Dermis microvascular lymphatic vessel endothelial cell (primary cell): ENCODE results near the gene PRPF39. TPM values are rescaled to one million over a fixed set of nuclear protein-coding genes. Genes with fewer than 3 reads are reported as not detected.

Experiments
- DNase-seq, 2 donors: peaks; one replicate each; pipeline versions ENCODE4 v3.0.0 to v3.0.0-alpha.2; 2010; ENCODE audit warnings: low read depth in 2 of 2
- total RNA-seq: library from RNA; depleted of rRNA; stranded (reverse); fragments of >200 nt; gene quantifications from 2 replicates; pipeline ENCODE4 v1.2.1, GENCODE V29; 2014

The PRPF39 gene
- total RNA-seq, 1 donor from 2014 or later, result 18.2 TPM

DNA sequence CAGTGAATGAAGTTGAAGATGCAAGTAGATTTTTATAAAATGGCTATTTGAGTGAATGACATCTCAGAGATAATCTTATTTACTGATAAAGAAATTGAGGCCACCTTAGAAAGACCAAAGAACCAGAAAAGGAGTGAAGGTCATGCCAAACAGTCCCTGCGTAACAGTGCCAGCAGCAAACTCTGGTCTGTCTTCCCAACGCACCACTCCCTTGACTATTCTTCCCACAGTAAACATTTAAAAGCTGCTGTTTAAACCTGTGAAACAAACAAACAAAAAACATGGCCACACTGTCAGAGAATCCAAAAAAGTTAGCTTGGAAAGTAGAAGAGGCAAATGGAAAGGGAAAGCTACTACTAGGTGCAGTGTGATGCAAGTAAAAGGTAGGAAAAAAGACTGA lies 1.5 kb upstream of the PRPF39 start:
- DNase-seq, result no peak

DNA sequence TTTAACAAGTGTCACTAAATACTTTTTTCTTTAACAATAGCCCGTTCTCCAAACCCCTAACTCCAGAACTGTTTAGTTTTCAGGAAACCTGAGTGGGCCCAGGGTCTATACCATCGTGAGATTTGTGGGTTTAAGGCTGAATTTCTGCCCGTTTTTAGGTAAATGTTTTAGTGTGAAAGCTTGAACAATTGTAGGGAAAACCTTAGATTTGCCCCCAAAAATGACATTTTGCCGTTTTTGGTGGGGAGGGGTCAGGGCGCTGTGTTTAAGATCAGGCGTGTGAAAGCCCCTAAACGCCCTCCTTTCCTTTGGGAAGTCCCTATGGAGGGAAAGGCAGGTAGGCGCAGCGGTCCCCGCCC lies 320 bp upstream of the PRPF39 start:
- no peak for DNase-seq

DNA sequence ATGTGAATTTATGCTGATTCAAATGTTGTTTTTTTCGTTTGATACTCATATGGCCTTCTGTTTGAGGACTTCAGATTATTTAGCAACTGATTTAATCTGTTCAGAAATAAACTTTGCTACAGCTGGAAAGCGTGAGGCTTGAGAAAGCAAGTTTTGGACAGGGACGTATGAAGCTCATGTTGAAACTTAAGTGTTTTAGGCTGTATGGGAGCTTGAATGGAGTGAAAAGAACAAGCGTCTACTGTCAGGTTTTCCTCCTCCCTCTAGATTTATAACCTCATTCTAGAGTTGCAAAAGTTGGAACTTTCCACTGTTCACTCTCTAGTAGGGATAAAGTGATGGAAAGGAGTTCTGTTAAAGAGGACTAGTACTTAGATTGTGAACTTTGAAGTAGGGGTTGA lies 1.0 kb downstream of the PRPF39 start:
- DNase-seq, result peak in 1 of 2 donors; percentile 24

DNA sequence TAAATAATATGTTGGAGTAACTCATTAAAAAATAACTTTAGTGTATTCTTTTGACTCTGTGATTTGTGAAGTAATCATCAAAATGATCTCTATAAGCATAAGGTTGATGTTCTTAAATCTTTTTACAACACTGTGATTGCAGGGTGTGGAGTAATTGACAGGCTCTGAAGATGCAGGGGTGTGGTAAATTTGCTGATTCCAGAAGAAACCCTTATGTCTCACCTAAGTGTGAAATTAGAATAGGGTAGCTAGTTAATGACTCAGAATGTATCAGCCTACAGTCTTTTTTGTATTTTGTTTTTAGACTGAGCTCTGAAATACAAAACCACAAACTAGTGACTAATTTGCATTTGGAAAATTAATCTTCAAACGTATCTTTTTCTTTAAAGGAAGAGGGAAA lies 5.9 kb downstream of the PRPF39 start:
- DNase-seq, result no peak

DNA sequence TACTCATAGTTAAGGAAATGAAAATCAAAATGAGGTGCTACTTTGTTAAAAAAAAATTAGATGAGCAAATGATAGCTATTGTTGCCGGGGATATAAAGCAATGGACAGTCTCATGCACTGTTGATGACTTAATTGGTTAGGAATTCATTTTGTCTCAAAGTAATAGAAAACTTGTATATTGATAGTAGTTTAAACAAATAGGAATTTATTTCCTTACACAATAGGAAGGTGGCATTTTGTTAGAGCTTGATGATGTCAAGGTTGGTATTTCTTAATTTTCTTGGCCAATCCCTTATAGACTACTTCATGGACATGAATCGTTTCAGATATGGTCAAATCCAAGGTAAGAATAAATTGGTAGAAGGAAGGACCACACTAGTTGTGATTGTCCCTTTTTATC lies 7.8 kb downstream of the PRPF39 start:
- peak in 1 of 2 donors; percentile 9 for DNase-seq

DNA sequence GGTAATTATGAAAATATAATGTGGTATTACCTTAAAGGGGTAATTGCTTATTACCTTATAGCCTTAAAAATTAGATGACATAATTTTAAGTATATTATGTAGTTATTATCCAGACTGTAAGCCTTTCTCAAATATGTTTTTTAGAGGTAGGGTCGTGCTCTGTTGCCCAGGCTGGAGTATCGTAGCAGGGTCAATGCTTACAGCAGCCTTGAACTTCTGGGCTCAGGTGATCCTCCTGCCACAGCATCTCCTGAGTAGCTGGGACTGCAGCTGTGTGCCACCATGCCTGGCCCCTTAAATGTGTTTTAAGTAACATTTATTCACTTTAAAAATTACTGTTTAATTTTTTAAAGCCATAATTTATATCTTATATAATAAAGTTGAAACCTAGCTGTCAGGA lies 10.4 kb downstream of the PRPF39 start:
- no peak for DNase-seq

DNA sequence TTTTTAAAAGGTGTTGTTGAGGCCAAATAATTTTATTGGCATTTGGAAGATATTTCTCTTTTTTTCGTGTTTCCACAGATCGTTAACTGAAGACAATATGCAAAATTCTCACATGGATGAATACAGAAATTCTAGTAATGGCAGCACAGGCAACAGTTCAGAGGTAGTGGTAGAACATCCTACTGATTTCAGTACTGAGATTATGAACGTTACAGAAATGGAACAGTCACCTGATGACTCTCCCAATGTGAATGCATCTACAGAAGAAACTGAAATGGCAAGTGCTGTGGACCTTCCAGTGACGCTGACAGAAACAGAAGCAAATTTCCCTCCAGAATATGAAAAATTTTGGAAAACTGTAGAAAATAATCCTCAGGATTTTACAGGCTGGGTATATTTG lies 11.2 kb downstream of the PRPF39 start:
- no peak for DNase-seq

DNA sequence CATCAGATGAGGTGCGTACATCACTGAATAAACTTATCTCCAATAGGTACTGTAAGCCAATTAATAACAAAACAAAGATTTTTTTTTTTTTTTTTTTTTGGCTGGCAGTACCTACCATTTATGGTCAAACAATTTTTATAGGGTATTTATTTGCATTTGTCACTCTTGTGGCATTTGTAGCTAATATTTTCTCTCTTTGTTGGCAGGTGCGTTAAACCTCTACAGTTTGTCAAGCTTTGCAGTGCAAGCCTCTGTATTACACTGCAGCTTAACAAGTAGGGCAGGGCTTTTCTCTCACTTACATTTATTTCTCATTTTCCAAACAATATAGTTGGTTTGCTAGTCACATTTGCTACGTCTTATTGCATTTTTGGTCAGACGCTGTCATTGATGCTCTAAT lies 12.3 kb downstream of the PRPF39 start:
- DNase-seq, result no peak

DNA sequence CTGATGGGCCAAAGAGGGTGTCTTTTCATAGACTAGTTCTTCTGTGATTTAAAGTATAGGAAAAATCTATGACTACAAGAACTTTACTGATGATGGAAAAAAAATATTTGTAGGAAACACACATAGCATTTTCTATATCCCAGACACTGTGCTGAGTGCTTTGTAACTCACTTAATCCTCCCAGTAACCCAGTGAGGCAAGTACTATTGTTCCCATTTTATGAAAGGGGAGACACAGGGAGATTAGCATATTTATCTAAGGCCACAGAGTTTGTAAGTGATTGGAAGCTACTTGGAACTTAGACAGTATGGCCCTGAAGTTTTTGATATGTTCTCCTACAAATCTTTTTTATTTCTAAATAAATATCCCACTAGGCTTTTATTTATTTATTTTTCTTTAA lies 19.9 kb downstream of the PRPF39 start:
- DNase-seq, result no peak

DNA sequence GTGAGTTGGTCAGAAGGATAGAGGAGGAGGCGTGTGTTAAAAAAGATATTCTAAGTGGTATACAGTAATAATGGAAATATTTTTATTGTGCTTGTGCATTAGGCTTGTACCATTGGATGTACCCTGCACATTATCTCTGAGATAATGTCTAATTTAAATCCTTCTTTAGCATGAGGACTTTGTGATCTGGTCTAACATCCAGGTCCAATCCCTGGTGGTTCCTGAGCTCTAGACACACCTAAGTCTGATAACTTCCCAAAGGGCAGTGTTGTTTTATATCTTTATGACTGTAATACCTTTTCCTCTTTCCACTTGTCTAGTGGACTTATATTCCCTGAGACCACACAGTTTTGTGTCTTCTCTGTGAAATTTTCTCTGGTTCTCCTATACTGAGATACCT lies 20.6 kb downstream of the PRPF39 start:
- no peak for DNase-seq

DNA sequence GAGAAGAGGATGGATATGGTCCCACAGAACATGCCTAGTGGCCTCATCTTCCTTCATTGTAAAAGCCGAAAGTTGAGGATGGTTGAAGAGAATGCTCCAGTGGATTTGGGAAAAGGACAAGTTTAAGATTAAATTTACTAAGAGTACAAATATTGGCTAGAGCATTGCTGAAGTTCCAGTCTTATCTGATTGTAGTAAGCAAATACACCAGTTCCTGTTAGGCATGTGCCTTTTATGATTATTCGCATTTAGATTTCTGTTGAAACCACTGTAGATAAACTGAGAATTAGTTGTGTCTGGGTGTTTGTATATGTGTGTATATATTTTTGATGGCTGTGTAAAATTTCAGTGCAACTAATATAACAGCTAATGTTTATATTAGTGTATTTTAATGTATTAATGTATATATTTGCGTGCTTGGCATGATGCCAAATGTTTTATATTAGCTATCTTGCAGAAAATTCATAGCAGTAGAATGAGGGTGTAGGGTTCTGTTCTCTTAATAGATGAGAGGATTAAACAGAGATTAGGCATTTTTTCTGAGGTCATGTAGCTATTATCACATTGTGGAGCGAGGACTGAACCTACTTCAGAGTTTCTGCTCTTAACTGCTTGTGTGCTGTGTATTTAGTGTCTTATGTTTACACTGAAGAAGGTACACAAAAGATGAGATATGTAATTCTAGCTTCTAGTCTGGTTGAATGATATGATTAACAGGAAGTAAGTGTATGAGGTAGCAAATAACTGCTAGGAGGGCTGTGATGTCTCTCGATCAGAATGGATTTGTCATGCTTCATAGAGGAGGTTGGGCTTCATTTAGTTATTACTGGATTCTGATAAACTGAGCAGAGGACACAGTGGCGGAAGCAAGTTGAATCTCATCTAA lies 29.2 kb downstream of the PRPF39 start:
- DNase-seq, result peak in 1 of 2 donors; percentile 26

DNA sequence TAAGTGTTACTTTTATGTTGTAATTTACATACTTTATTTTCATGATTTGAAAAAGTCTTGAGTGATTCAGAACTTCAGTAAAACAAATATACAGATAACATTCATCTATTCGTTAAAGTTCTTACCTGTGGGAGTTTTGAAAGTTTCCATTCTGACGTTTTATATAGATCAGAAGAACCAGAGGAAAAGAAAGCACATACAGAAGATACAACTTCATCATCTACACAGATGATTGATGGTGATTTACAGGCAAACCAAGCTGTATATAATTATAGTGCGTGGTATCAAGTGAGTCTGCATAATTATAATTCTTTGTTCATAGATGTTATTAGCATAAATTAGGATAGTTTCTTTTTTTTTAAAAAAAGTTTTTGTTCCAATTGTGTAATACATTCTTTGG lies 30.4 kb downstream of the PRPF39 start:
- DNase-seq, result no peak

DNA sequence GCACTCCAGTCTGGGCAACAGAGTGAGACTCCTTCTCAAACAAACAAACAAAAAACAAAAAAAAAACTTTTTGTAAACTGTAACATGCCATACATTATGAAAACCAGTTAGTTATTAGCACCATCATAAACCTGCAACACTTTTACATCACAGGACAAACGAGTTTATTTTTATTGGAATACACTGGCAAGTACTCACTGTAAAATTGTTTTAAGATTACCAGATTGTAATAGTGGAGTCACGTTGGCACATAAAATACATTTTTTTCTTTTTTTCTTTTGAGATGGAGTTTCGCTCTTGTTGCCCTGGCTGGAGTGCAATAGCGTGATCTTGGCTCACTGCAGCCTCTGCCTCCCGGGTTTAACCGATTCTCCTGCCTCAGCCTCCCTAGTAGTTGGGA lies 34.7 kb downstream of the PRPF39 start:
- DNase-seq, result no peak

DNA sequence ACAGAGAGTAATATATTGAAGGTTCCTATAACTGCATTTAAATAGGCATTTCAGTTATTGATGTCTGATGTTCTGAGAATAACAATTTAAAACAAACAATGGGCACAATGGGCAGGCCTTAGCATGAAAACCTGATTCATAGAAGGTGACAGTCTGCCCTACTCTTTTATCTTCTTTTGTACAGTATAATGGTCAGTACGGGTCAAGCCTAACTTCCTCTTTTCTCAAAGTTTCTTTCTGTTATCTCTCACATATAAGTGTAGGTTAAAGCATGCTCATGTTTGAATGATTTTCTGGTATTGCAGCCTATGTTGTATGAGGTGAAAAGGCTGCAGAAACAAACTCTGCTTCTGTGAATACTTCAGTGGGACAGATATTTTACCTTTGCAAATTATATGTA lies 36.2 kb downstream of the PRPF39 start:
- no peak for DNase-seq

DNA sequence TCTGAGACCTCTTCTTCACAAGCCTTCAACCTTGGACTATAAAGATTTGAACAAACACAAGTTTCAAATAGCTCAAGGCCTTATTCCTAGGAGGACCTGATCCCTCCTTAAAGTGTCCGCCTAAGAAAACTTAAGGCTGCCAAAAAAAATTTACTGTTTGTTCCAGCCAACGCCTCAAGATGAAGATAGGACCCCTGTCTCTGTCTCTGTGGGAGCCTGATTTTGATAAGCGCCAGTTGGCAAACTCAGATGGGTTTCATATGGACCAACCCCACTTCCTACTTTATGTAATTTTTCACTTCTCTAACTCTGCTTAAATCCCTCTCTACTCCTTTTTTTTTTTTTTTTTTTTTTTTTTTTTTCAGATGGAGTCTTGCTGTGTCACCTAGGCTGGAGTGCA lies 39.4 kb downstream of the PRPF39 start:
- DNase-seq, result no peak

DNA sequence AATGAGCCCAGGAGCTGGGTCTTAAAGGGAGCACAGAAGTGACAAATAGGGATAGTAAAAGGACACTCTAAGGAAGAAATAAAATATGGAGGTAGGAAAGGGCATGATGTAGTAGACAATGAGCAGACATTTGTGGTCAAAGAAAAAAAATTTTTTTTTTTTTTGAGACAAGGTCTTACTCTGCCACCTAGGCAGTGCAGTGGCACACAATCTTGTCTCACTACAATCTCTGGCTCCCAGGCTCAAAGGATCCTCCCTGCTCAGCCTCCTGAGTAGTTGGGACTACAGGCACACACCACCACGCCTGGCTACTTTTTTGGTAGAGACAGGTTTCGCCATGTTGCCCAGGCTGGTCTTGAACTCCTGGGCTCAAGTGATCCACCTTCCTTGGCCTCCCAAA lies 41.8 kb downstream of the PRPF39 start:
- no peak for DNase-seq

DNA sequence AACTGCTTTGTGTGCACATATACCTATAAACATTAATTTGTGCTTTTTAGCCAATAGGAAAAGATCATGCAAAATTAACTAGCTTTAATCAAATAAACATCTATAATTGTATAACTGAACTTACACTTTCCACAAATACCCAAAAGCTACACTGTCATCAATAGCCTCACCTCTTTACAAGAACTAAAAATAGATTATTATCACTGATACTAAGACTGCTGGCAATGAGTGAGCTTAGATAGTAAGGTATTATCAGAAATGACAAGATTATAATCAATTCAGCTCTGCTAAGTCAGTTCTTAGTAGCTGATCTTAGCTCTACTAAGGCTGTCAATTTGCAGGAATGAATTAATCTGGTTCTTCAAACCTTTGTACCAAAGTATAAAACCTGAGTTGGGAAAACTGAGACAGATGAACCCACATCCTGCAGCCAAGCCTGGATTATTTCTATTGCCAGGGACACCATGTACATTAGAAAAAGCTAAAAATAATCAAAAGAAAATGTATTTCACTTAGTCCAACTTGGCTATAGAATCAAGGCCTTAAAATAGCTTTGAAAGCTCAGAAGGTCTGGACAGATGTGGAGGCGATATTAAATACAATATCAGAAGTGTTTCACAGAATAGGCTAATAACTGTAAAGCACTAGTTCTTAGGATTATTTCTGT lies 45.2 kb downstream of the PRPF39 start:
- DNase-seq, result no peak

DNA sequence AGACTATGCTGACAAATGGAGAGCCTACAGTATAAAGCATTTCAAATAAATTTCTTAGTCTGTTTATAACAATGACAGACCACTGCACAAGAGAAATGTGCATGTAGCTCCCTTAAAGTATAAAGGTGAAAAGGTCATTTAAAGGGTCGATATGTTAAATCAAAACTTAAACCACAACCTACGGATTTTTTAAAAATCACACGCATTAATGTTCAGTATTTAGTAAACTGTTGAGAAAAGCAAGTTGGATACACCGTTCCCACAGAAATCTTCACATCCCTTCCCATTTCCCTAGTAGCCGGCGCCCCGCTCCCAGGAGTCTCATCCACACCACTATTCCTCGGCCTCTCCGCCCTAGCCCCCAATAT lies 49.8 kb downstream of the PRPF39 start:
- DNase-seq, result no peak

DNA sequence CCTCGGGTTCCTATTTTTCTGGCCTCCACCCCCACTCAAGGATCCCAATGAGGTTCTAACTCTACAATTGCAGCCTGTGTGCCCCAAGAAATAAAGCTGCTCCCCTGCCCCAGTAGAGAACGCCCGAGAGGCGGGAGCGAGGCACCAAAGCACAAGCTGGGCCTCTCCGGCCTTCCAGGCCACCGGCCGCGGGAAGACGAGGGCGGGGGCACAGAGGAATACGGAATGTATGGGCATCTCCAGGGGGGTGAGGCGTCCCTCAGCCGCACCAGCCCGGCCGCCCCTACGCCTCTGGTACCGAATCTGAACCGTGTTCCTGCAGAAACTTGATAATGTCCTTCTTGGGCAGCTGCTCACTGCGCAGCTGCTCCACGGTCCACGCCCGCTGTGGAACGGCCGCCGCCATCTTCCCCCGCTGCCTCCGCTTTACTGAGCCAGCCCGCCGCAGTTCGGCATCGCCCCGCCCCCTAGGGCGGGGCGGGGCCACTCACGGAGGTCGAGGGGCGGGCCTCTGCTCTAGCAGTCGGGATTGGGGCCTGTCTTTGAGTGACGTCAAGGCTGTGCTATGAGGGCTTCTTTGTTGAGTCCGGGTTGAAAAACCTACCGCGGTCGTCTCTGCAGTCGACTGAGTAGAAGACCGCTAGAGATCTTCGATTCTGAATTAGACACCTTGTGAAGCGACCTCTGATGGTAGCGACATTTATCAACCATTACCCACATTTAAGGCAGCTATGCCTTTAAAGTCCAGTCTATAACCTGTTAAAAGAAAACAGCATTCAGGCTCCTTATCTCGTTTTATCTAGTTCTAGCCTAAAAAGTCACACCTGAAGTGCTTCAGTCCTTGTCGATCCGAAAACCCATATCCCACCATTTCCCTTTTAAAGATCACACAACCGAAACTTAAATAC lies 50.4 kb downstream of the PRPF39 start, which contains the start of gene FKBP3:
FKBP3 (minus strand) TSS at position 431 of the 908 bp plus-strand sequence; CDS start at position 406, 25 bp downstream.
- peak; percentile 98 to 100 for DNase-seq

DNA sequence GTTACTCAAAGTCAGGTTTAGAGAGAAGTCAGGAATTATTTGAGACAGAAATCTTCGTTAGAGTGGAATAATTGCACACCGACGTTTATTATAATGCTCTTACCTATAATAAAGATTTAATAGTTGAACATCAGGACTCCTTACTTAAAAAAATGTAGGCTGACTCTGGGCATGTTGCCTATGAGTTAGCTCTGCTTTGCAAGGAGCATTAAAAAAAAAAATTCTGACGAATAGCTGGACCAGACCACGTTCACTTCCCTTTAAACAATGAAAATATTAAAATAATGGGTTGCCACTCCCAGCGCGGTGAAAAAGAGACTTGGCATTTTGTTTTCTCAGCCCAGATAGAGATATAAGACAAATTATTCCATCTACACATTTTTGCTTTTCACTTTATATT lies 51.2 kb downstream of the PRPF39 start:
- DNase-seq, result peak; percentile 15 to 57

DNA sequence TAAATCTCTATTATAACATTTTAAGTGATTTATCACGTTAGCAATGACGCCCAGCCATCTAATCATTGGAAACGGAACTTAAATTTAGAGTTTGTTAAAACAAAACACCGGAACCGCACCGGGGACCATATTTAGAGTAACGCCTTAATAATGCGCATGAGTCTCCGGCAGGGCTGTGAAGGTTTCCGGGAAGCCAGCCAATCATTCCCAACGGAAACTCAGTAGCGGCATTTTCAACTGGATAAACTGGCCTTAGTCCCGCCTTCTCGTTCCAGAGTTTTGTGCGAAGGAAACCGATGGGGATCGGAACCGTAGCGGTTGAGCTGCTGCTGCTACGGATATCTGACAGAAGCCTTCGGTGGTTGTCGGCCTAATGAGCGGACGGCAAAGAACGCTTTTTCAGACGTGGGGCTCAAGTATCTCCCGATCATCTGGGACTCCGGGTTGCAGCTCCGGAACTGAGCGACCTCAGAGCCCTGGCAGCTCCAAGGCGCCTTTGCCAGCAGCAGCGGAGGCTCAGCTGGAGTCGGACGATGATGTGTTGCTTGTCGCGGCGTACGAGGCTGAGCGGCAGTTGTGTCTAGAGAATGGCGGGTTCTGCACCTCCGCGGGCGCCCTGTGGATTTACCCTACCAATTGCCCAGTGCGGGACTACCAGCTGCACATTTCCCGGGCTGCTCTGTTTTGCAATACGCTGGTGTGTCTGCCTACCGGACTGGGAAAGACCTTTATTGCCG lies 51.9 kb downstream of the PRPF39 start, which contains the start of gene FANCM:
FANCM (plus strand) TSS at position 272 of the 737 bp plus-strand sequence; CDS start at position 374, 102 bp downstream.
- peak; percentile 99 for DNase-seq
